AG09309 (cell line): ENCODE measurements around the gene HPCA.
A peak's percentile ranks its signal among the peaks of the same experiment; 100 is the strongest.

Experiments used
- DNase-seq: peaks from one replicate; pipeline ENCODE4 v3.0.0-alpha.2; 2010; ENCODE audit warnings: low read depth
- H3K4me3 ChIP-seq: 2 replicates; pipeline ENCODE4 v1.5.1; 2011; ENCODE audit warnings: mild to moderate bottlenecking, low read depth, low read length, moderate library complexity; ENCODE audit not compliant: control insufficient read depth
- CTCF ChIP-seq: IDR thresholded peaks from 2 replicates; pipeline ENCODE4 v1.5.1; 2011; ENCODE audit warnings: mild to moderate bottlenecking, low read depth, low read length, inconsistent platforms; ENCODE audit not compliant: insufficient read depth, control insufficient read depth; ENCODE audit errors: missing control alignments

The HPCA gene

GRCh38 chr1:32877211-32878110 lies 8.8 kb upstream of the HPCA start:
- no peak for TF ChIP-seq CTCF
- no peak for DNase-seq
- H3K4me3 ChIP-seq = no peak overlapping the region

GRCh38 chr1:32878183-32878582 lies 8.1 kb upstream of the HPCA start:
- peak; percentile 5 for DNase-seq

GRCh38 chr1:32878637-32879041 lies 7.7 kb upstream of the HPCA start:
- no peak overlapping the region for H3K4me3 ChIP-seq
- DNase-seq = no peak
- no peak for TF ChIP-seq CTCF

More at GRCh38 chr1:32878183-32878582, 8.1 kb upstream of the HPCA start:
- TF ChIP-seq CTCF = no peak
- H3K4me3 ChIP-seq = no peak overlapping the region

GRCh38 chr1:32881291-32881690 lies 5.0 kb upstream of the HPCA start:
- no peak for DNase-seq
- TF ChIP-seq CTCF = no peak
- H3K4me3 ChIP-seq = no peak overlapping the region

- DNase-seq = no peak
- no peak overlapping the region for H3K4me3 ChIP-seq
Observed at GRCh38 chr1:32881871-32882850, 4.1 kb upstream of the HPCA start.

More at GRCh38 chr1:32881871-32882850, 4.1 kb upstream of the HPCA start:
- no peak for TF ChIP-seq CTCF
